ENCODE data around the gene PTCD2. TPM values are rescaled to one million over a fixed set of nuclear protein-coding genes. Genes with fewer than 3 reads are reported as not detected.

The PTCD2 gene
- total RNA-seq, 4 donors from 2014 or later = 3.5 to 7.1 (median 5.8) TPM

DNA sequence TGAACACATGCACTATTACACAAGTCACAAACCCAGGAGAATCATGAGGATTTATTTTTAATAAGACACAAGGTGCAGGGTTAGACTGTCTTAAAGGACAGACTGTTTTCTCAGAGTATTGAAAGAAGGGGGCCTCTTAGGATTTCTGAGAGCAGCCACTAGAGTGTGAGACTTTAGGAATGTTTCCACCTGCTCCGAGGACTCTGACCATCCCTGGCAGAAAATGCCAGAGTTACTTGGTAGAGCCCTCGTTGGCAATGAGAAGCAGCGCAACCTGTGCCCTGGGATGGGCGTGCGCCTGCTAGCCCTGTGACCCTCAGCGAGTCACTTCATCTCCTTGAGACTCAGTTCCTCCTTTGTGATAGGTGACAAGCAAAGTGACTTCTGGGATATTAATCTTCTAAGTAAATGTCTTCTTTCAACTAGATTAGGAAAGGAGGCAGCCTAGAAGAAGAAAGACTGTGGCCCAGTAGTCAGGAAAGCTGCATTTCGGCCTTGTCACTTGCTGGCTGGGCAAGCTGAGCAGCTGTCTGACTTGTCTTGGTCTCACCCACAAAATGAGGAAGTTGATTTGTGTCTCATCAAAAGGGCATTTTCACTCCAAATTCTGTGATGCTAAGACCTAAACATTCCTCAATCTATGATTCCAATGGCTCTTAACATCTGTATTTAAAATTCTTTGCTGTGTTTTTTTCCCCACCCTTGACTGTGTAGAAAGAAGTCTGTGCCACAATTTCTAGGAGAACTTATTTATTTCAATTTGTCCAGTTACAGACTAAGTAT, 60.5 kb downstream of the PTCD2 start:
- WGBS = 80% methylated on average over 7 of the region's 7 CpGs
- H3K4me1 ChIP-seq = peaks cover 32 to 79% (median 64%) of the 10 kb centered on the region in 4 donors
- intact Hi-C loops (cut with DNase I) = no loop called here
- no peaks in the 10 kb centered on the region for H3K27me3 ChIP-seq
- H3K36me3 ChIP-seq = no peaks in the 10 kb centered on the region
- TF ChIP-seq, protein P1, sequence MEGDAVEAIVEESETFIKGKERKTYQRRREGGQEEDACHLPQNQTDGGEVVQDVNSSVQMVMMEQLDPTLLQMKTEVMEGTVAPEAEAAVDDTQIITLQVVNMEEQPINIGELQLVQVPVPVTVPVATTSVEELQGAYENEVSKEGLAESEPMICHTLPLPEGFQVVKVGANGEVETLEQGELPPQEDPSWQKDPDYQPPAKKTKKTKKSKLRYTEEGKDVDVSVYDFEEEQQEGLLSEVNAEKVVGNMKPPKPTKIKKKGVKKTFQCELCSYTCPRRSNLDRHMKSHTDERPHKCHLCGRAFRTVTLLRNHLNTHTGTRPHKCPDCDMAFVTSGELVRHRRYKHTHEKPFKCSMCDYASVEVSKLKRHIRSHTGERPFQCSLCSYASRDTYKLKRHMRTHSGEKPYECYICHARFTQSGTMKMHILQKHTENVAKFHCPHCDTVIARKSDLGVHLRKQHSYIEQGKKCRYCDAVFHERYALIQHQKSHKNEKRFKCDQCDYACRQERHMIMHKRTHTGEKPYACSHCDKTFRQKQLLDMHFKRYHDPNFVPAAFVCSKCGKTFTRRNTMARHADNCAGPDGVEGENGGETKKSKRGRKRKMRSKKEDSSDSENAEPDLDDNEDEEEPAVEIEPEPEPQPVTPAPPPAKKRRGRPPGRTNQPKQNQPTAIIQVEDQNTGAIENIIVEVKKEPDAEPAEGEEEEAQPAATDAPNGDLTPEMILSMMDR (IDR thresholded peaks at IDR 0.05) = no peak
- TF ChIP-seq POLR2A (IDR thresholded peaks at IDR 0.05; ENCODE audit: low read depth) = no peak
- TF ChIP-seq EP300 (IDR thresholded peaks at IDR 0.05) = no peak
- TF ChIP-seq POLR2AphosphoS5 (IDR thresholded peaks at IDR 0.05) = no peak
- H3K9me3 ChIP-seq = no peaks in the 10 kb centered on the region
- peak overlapping the region in 3 of 4 donors; percentile 13 to 19 (median 15) for H3K27ac ChIP-seq (replicated peaks in 1 of 4)
- no peak overlapping the region for H3K4me3 ChIP-seq
- no peak for DNase-seq (ENCODE audit: extremely low spot score)

DNA sequence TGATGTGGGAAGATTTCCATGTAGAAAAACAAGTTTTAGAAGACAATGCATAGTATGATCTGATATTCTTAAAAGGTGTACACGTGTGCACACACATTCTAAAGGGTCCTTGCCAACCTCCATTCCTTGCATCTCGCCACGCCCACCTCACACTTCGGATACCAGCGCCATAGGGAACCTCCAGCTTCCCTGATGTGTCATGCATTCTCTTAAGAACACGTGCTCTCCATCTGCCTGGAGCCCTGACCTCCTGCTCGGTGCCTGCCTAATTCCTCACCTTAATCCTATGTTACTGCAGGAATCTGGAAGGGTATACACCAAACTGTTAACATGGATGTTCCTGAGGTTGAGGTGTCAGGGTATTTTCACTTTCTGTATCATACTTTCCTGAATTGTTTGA, 63.1 kb downstream of the PTCD2 start:
- intact Hi-C loops (cut with DNase I) = no loop called here
- H3K9me3 ChIP-seq = no peaks in the 10 kb centered on the region

DNA sequence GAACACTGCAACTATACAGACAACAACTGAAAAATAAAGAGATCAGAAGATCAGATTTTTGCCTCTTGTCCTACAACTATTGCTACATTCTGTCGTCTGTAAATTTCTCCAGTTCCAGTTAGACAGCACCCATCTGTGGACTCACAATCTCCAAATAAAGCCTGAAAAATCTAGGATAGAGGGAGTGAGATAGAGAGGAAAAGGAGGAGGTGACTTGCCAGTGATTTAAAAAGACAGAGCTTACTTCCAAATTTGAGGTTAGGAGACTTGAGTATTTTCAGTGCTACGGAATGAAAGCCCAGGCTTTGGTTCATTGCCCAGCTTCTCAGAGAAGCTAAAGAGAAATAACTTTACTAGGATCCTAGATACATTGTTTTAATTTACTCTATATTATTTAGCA, 63.6 kb downstream of the PTCD2 start:
- WGBS = 44% methylated on average over 2 of the region's 2 CpGs
- peaks cover 31 to 69% (median 59%) of the 10 kb centered on the region in 4 donors for H3K4me1 ChIP-seq
- intact Hi-C loops (cut with DNase I) = no loop called here
- H3K27me3 ChIP-seq = no peaks in the 10 kb centered on the region
- H3K36me3 ChIP-seq = no peaks in the 10 kb centered on the region
- H3K9me3 ChIP-seq = no peaks in the 10 kb centered on the region
- TF ChIP-seq POLR2AphosphoS5 (IDR thresholded peaks at IDR 0.05) (no peak), POLR2A (IDR thresholded peaks at IDR 0.05; ENCODE audit: low read depth) (no peak), EP300 (IDR thresholded peaks at IDR 0.05) (no peak)
- TF ChIP-seq, protein P1 (IDR thresholded peaks at IDR 0.05) = no peak
- H3K4me3 ChIP-seq = no peak overlapping the region
- peak overlapping the region; percentile 59 to 70 (median 66) for H3K27ac ChIP-seq (replicated peaks in 1 of 4)
- no peak for DNase-seq (ENCODE audit: extremely low spot score)

More for the DNA sequence above, 63.1 kb downstream of the PTCD2 start:
- Histone ChIP-seq H3K27me3 (no peaks in the 10 kb centered on the region), H3K4me1 (peaks cover 30 to 69% (median 59%) of the 10 kb centered on the region in 4 donors), H3K4me3 (no peak overlapping the region), H3K36me3 (no peaks in the 10 kb centered on the region), H3K27ac (replicated peaks in 1 of 4) (peak overlapping the region; percentile 59 to 70 (median 66))
- no peak for DNase-seq (ENCODE audit: extremely low spot score)
- no peak for TF ChIP-seq EP300 (IDR thresholded peaks at IDR 0.05)
- TF ChIP-seq, protein P1 (IDR thresholded peaks at IDR 0.05) = no peak
- WGBS = 74% methylated on average over 7 of the region's 7 CpGs

DNA sequence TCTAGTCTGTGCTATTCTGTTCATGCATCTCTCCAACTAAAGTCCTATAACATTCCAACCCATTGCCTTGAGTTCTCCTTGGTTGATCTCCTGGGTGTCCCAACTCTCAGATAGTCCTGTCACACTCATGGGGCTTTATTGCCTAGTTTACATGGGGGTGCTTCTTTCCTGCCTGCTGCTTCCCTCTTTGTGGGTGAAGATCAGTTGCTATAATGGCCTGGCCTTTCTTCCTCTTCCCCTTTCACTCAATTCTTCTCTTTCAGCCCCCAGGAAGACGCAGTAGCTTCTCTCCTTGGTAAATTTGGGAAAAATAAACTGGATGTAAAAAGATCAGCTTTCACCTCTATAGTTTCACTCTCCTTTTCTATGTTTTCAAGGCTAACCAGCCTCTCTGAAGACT, 66.5 kb downstream of the PTCD2 start:
- TF ChIP-seq POLR2AphosphoS5 (IDR thresholded peaks at IDR 0.05) (no peak), POLR2A (IDR thresholded peaks at IDR 0.05; ENCODE audit: low read depth) (no peak)
- TF ChIP-seq, protein P1 (IDR thresholded peaks at IDR 0.05) = no peak
- Histone ChIP-seq H3K4me3 (no peak overlapping the region), H3K27me3 (no peaks in the 10 kb centered on the region), H3K27ac (replicated peaks in 1 of 4) (peak overlapping the region in 1 of 4 donors; percentile 76), H3K9me3 (no peaks in the 10 kb centered on the region), H3K36me3 (no peaks in the 10 kb centered on the region), H3K4me1 (peaks cover 26 to 71% (median 55%) of the 10 kb centered on the region in 4 donors)
- 84% methylated on average over 1 of the region's 1 CpG for WGBS
- intact Hi-C loops (cut with DNase I) = no loop called here
- DNase-seq (ENCODE audit: extremely low spot score) = no peak

Data from esophagus muscularis mucosa (tissue), 4 donors.